Stimulated activated CD8-positive, alpha-beta memory T cell treated with anti-CD3 and anti-CD28 coated beads, Interleukin-4, amount 100 ng/mL, for 4 hours (primary cell): Measurements from ENCODE around the gene MAGOH.
"Not testable (repeated sequence)": the region's sequence is repeated elsewhere in the genome, so short reads cannot be mapped to it uniquely, and the experiment has no call there.

Experiments
- DNase-seq, 2 donors: peaks; one replicate each; pipeline ENCODE4 v3.0.0-alpha.2; 2020; ENCODE audit warnings: low read depth in 2 of 2, low spot score in 1 of 2

The MAGOH gene

GRCh38 chr1:53238197-53239155 is at the start of gene MAGOH:
Gene MAGOH (minus strand): TSS chr1:53238518. CDS start chr1:53238448, 70 bp downstream.
- DNase-seq: peak; percentile 91 to 92

GRCh38 chr1:53286955-53287354 is 48.6 kb upstream of the MAGOH start:
- DNase-seq: no peak

GRCh38 chr1:53285969-53286760 is 47.8 kb upstream of the MAGOH start:
- no peak for DNase-seq

GRCh38 chr1:53285546-53285945 is 47.2 kb upstream of the MAGOH start:
- DNase-seq: no peak

GRCh38 chr1:53284224-53285020 is 46.1 kb upstream of the MAGOH start:
- no peak for DNase-seq

GRCh38 chr1:53283156-53283555 is 44.8 kb upstream of the MAGOH start:
- not testable (repeated sequence) for DNase-seq

- no peak for DNase-seq
These were observed 42.8 kb upstream of the MAGOH start for GRCh38 chr1:53281133-53281532.

- no peak for DNase-seq
These were observed 42.2 kb upstream of the MAGOH start for GRCh38 chr1:53280496-53280895.

- no peak for DNase-seq
These were observed 41.2 kb upstream of the MAGOH start for GRCh38 chr1:53279296-53280200.

GRCh38 chr1:53278298-53278725 is 40.0 kb upstream of the MAGOH start:
- DNase-seq: peak; percentile 28 to 58

- no peak for DNase-seq
These were observed 39.0 kb upstream of the MAGOH start for GRCh38 chr1:53277326-53277725.

GRCh38 chr1:53276902-53277281 is 38.6 kb upstream of the MAGOH start:
- DNase-seq: no peak

GRCh38 chr1:53276153-53276901 is 38.0 kb upstream of the MAGOH start:
- no peak for DNase-seq

GRCh38 chr1:53275566-53275965 is 37.2 kb upstream of the MAGOH start:
- DNase-seq: no peak

GRCh38 chr1:53274541-53275185 is 36.3 kb upstream of the MAGOH start:
- DNase-seq: no peak

GRCh38 chr1:53274026-53274425 is 35.7 kb upstream of the MAGOH start:
- no peak for DNase-seq

GRCh38 chr1:53273526-53273925 is 35.2 kb upstream of the MAGOH start:
- no peak for DNase-seq

- no peak for DNase-seq
These were observed 34.0 kb upstream of the MAGOH start for GRCh38 chr1:53272349-53272748.
